ENCODE results near the gene WWOX. TPM values are rescaled to one million over a fixed set of nuclear protein-coding genes. Genes with fewer than 3 reads are reported as not detected.

The WWOX gene
- polyA plus RNA-seq, 2 of the 4 experiments (the other 2 are of a cell fraction) = 16.0 to 17.2 TPM

Small RNA genes within 50 kb of the gene (small RNA-seq; reads per million reads assigned to genes)
- gene AC027279.3 = 0 reads per million in 6 experiments

Other genes starting within 250 kb of the WWOX start
- 0.04 TPM in 1 of 2 replicates, not detected in the other for gene CLEC3A, start 77.1 kb upstream of the WWOX start, polyA plus RNA-seq (2011; rRNA removed)
- gene CLEC3A, start 77.1 kb upstream of the WWOX start, polyA plus RNA-seq (2017; fragmentation: RNase III; extraction: RNeasy Plus Mini Kit Qiagen cat#74134 plus additional on column Dnase treatment) = not detected in 3 replicates